H9 (cell line): ENCODE data around the gene INPP5A. TPM values are rescaled to one million over a fixed set of nuclear protein-coding genes. Genes with fewer than 3 reads are reported as not detected.

Experiments used
- DNase-seq: peaks from one replicate; pipeline ENCODE4 v3.0.0-alpha.2; 2017
- H2AFZ ChIP-seq: one replicate; pipeline ENCODE4 v1.6.1; 2013; ENCODE audit warnings: mild to moderate bottlenecking, low read length, control low read depth, moderate library complexity
- H2AK5ac ChIP-seq: 2 replicates; pipeline ENCODE4 v1.6.1; 2013; ENCODE audit warnings: low read length, control low read depth, mixed read lengths; ENCODE audit not compliant: insufficient read length
- H2BK120ac ChIP-seq: one replicate; pipeline ENCODE4 v1.6.1; 2013; ENCODE audit warnings: low read depth, mild to moderate bottlenecking, low read length, control low read depth, inconsistent platforms; ENCODE audit not compliant: poor library complexity, severe bottlenecking
- H2BK12ac ChIP-seq: 2 replicates; pipeline ENCODE4 v1.6.1; 2013; ENCODE audit warnings: low read length, control low read depth, mixed read lengths, low read depth; ENCODE audit not compliant: insufficient read length
- H2BK15ac ChIP-seq: 2 replicates; pipeline ENCODE4 v1.6.1; 2013; ENCODE audit warnings: low read depth, low read length, control low read depth
- H2BK20ac ChIP-seq: one replicate; pipeline ENCODE4 v1.6.1; 2013; ENCODE audit warnings: low read depth, mild to moderate bottlenecking, low read length, control low read depth, inconsistent platforms; ENCODE audit not compliant: poor library complexity, severe bottlenecking
- H2BK5ac ChIP-seq: 2 replicates; pipeline ENCODE4 v1.6.1; 2013; ENCODE audit warnings: low read length, control low read depth, mixed read lengths; ENCODE audit not compliant: insufficient read length
- H3K14ac ChIP-seq: 2 replicates; pipeline ENCODE4 v1.6.1; 2013; ENCODE audit warnings: low read length, control low read depth; ENCODE audit not compliant: insufficient read depth
- H3K18ac ChIP-seq: 2 replicates; pipeline ENCODE4 v1.6.1; 2013; ENCODE audit warnings: low read depth, mild to moderate bottlenecking, mixed read lengths, low read length, control low read depth; ENCODE audit not compliant: insufficient read length
- H3K23ac ChIP-seq: 2 replicates; pipeline ENCODE4 v1.6.1; 2013; ENCODE audit warnings: low read length, control low read depth, mixed read lengths, low read depth; ENCODE audit not compliant: insufficient read length
- H3K23me2 ChIP-seq: 2 replicates; pipeline ENCODE4 v1.6.1; 2013; ENCODE audit warnings: low read depth, mild to moderate bottlenecking, mixed read lengths, low read length, control low read depth; ENCODE audit not compliant: insufficient read length, poor library complexity, severe bottlenecking
- H3K27ac ChIP-seq: 2 replicates; pipeline ENCODE4 v1.5.1; 2013; ENCODE audit warnings: low read length, control low read depth, mixed read lengths, low read depth; ENCODE audit not compliant: insufficient read length
- H3K27me3 ChIP-seq: 2 replicates; pipeline ENCODE4 v1.6.1; 2013; ENCODE audit warnings: low read length, control low read depth, inconsistent platforms; ENCODE audit not compliant: insufficient read depth
- H3K4ac ChIP-seq: 2 replicates; pipeline ENCODE4 v1.6.1; 2013; ENCODE audit warnings: low read depth, mild to moderate bottlenecking, control low read depth, inconsistent platforms, low read length, moderate library complexity
- H3K4me1 ChIP-seq: 2 replicates; pipeline ENCODE4 v1.6.1; 2013; ENCODE audit warnings: low read length, control low read depth, inconsistent platforms; ENCODE audit not compliant: insufficient read depth
- H3K4me2 ChIP-seq: 2 replicates; pipeline ENCODE4 v1.6.1; 2013; ENCODE audit warnings: low read length, control low read depth, mixed read lengths; ENCODE audit not compliant: insufficient read length, insufficient read depth
- H3K56ac ChIP-seq: 2 replicates; pipeline ENCODE4 v1.6.1; 2013; ENCODE audit warnings: low read depth, mild to moderate bottlenecking, mixed read lengths, low read length, control low read depth; ENCODE audit not compliant: insufficient read length
- H3K79me1 ChIP-seq: 2 replicates; pipeline ENCODE4 v1.6.1; 2013; ENCODE audit warnings: low read depth, mild to moderate bottlenecking, moderate library complexity, low read length, control low read depth, inconsistent platforms; ENCODE audit not compliant: insufficient read depth, poor library complexity, severe bottlenecking
- H3K79me2 ChIP-seq: 2 replicates; pipeline ENCODE4 v1.6.1; 2013; ENCODE audit warnings: low read length, control low read depth, inconsistent platforms; ENCODE audit not compliant: insufficient read depth
- H3K9ac ChIP-seq: 2 replicates; pipeline ENCODE4 v1.6.1; 2013; ENCODE audit warnings: low read length, control low read depth, mixed read lengths; ENCODE audit not compliant: insufficient read length; ENCODE audit errors: extremely low read depth
- H3K9me3 ChIP-seq: one replicate; pipeline ENCODE4 v1.6.1; 2013; ENCODE audit warnings: low read depth, low read length, inconsistent platforms; ENCODE audit not compliant: control insufficient read depth
- H3T11ph ChIP-seq: one replicate; pipeline ENCODE4 v1.6.1; 2013; ENCODE audit warnings: mild to moderate bottlenecking, low read length, control low read depth, inconsistent platforms
- H4K20me1 ChIP-seq: one replicate; pipeline ENCODE4 v1.6.1; 2013; ENCODE audit not compliant: control insufficient read depth, insufficient read length, insufficient read depth
- H4K5ac ChIP-seq: 2 replicates; pipeline ENCODE4 v1.6.1; 2013; ENCODE audit warnings: low read depth, mild to moderate bottlenecking, mixed read lengths, low read length, control low read depth; ENCODE audit not compliant: insufficient read length
- H4K8ac ChIP-seq: replicated peaks from 2 replicates; pipeline ENCODE4 v1.6.1; 2013; ENCODE audit warnings: low read length, control low read depth, mixed read lengths, low read depth; ENCODE audit not compliant: insufficient read length
- H4K91ac ChIP-seq: 2 replicates; pipeline ENCODE4 v1.6.1; 2013; ENCODE audit warnings: low read depth, mild to moderate bottlenecking, moderate library complexity, mixed read lengths, low read length, control low read depth; ENCODE audit not compliant: insufficient read length
- H3K27ac Mint-ChIP-seq, 3 experiments: 2 replicates in 2 of 3; 3 replicates in 1 of 3; pipeline ENCODE4 v1.8.0; 2020 to 2021; ENCODE audit warnings: mixed read lengths in 3 of 3, mild to moderate bottlenecking in 1 of 3, moderate library complexity in 1 of 3
- H3K27me3 Mint-ChIP-seq: 2 replicates; pipeline ENCODE4 v1.8.0; 2021; ENCODE audit warnings: low read depth, mild to moderate bottlenecking, moderate library complexity, mixed read lengths
- H3K36me3 Mint-ChIP-seq, 3 experiments: 2 replicates in 2 of 3; 3 replicates in 1 of 3; pipeline ENCODE4 v1.8.0; 2020 to 2021; ENCODE audit warnings: low read depth in 3 of 3, mixed read lengths in 3 of 3; ENCODE audit not compliant: insufficient read depth in 1 of 3
- H3K4me1 Mint-ChIP-seq, 2 experiments: 2 replicates each; pipeline ENCODE4 v1.8.0; 2020; ENCODE audit warnings: mixed read lengths in 2 of 2
- H3K4me3 Mint-ChIP-seq, 2 experiments: 2 replicates in 1 of 2; 3 replicates in 1 of 2; pipeline ENCODE4 v1.8.0; 2020 to 2021; ENCODE audit warnings: mild to moderate bottlenecking in 2 of 2, mixed read lengths in 2 of 2, moderate library complexity in 1 of 2
- H3K9me3 Mint-ChIP-seq, 2 experiments: 2 replicates in 1 of 2; 3 replicates in 1 of 2; pipeline ENCODE4 v1.8.0; 2020; ENCODE audit warnings: mild to moderate bottlenecking in 2 of 2, mixed read lengths in 2 of 2, moderate library complexity in 1 of 2
- WGBS: extraction: QIAGEN DNeasy Blood & Tissue Kit; methylation state at CpG from one replicate; pipeline ENCODE4 v1.1.7; 2013; ENCODE audit warnings: missing lambda C conversion rate, low lambda C conversion rate, mixed read lengths; ENCODE audit not compliant: insufficient read length; ENCODE audit errors: extremely low coverage; 5-methylcytosine and 5-hydroxymethylcytosine counted together
- total RNA-seq: library from RNA; stranded (reverse); gene quantifications from 2 replicates; pipeline ENCODE4 v1.2.1, GENCODE V29; 2021
- TF ChIP-seq, protein P1 (sequence below): fragments of 200-600 bp; sonication (generic); conservative IDR thresholded peaks from 3 replicates; pipeline ENCODE4 v1.8.0; 2021; ENCODE audit warnings: antibody characterized with exemption, mild to moderate bottlenecking

Gene INPP5A
- total RNA-seq, 1 experiment from 2014 or later, result 17.7 TPM

DNA sequence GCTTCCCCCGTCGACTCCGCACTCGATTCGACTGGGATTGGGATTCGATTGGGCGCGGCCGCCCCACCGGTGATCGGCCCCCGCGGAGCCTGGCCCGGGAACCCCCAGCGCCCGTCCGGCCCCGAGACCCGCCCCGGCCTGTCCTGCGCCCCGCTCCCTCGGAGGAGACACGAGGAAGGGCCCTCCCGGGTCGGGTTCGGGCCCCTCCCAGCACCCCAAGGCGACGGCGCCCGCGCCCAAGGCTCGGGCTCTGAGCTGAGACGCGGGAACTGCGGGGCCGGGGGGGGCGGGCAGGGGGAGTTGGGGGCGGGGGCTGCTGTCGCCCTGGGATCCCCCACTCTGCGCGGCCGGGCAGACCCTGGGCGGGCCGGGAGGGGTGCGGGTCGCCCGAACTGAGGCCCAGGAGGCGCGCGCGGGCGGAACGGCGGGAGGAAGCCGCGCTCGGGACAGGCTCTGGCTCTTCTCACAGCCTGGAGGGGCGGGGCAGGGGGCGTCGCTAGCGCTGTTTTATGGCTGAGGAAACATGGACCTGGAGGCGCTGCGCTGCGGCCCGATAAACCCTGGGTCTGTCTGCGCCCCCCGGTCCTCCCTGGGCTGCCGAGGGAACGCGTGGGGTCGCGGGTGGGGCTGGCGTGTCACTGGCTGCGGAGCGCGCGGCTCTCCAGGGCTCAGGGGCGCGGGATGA, 250.1 kb downstream of the INPP5A start:
- no CpG with 5 or more reads among the region's 80 CpGs for WGBS
- H3K4me1 ChIP-seq, result 0 out of 2 replicates have a peak, but pooled peaks cover 3% of the 10 kb centered on the region

More for the DNA sequence above, 250.1 kb downstream of the INPP5A start:
- no peaks in the 10 kb centered on the region for H3K79me1 ChIP-seq
- H3K23me2 ChIP-seq, result peaks cover 7% of the 10 kb centered on the region
- H3K79me2 ChIP-seq, result no peaks in the 10 kb centered on the region
- H2BK20ac ChIP-seq, result no peak overlapping the region
- H3K18ac ChIP-seq, result no peak overlapping the region
- Mint-ChIP-seq H3K4me3 (peak overlapping the region; percentile 41 to 61; a peak in 4 of 5 replicates), H3K36me3 (no peaks in the 10 kb centered on the region; a peak in 1 of 7 replicates), H3K4me1 (peaks cover 13 to 18% of the 10 kb centered on the region in 2 experiments), H3K27me3 (peaks cover 81% of the 10 kb centered on the region), H3K9me3 (no peaks in the 10 kb centered on the region), H3K27ac (no peak overlapping the region)
- H3T11ph ChIP-seq, result no peak overlapping the region
- no peak overlapping the region for H3K56ac ChIP-seq
- no peak overlapping the region for H4K5ac ChIP-seq
- no peaks in the 10 kb centered on the region for H3K9me3 ChIP-seq
- no peak overlapping the region; the same call in 1 of the 2 replicates for H3K14ac ChIP-seq
- H3K27me3 ChIP-seq, result peaks cover 68% of the 10 kb centered on the region
- TF ChIP-seq, protein P1, sequence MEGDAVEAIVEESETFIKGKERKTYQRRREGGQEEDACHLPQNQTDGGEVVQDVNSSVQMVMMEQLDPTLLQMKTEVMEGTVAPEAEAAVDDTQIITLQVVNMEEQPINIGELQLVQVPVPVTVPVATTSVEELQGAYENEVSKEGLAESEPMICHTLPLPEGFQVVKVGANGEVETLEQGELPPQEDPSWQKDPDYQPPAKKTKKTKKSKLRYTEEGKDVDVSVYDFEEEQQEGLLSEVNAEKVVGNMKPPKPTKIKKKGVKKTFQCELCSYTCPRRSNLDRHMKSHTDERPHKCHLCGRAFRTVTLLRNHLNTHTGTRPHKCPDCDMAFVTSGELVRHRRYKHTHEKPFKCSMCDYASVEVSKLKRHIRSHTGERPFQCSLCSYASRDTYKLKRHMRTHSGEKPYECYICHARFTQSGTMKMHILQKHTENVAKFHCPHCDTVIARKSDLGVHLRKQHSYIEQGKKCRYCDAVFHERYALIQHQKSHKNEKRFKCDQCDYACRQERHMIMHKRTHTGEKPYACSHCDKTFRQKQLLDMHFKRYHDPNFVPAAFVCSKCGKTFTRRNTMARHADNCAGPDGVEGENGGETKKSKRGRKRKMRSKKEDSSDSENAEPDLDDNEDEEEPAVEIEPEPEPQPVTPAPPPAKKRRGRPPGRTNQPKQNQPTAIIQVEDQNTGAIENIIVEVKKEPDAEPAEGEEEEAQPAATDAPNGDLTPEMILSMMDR, result no peak
- H2BK12ac ChIP-seq, result no peak overlapping the region
- H2AK5ac ChIP-seq, result no peak overlapping the region
- H3K27ac ChIP-seq, result no peak overlapping the region
- no peak overlapping the region for H2AFZ ChIP-seq
- no peak overlapping the region for H2BK120ac ChIP-seq
- DNase-seq, result peak; percentile 75
- no peak overlapping the region for H2BK5ac ChIP-seq
- H3K23ac ChIP-seq, result no peak overlapping the region
- H3K9ac ChIP-seq, result no peak overlapping the region
- no peak overlapping the region for H3K4ac ChIP-seq
- no peaks in the 10 kb centered on the region for H4K20me1 ChIP-seq
- H4K8ac ChIP-seq, result no peak overlapping the region
- no peak overlapping the region for H4K91ac ChIP-seq
- peak overlapping the region; percentile 44 for H3K4me2 ChIP-seq
- no peak overlapping the region for H2BK15ac ChIP-seq
